H9 (cell line): ENCODE data around the gene TRPM5. TPM values are rescaled to one million over a fixed set of nuclear protein-coding genes. Genes with fewer than 3 reads are reported as not detected.

Experiments
- DNase-seq: peaks from one replicate; pipeline ENCODE4 v3.0.0-alpha.2; 2017
- H2AFZ ChIP-seq: one replicate; pipeline ENCODE4 v1.6.1; 2013; ENCODE audit warnings: mild to moderate bottlenecking, low read length, control low read depth, moderate library complexity
- H2AK5ac ChIP-seq: 2 replicates; pipeline ENCODE4 v1.6.1; 2013; ENCODE audit warnings: low read length, control low read depth, mixed read lengths; ENCODE audit not compliant: insufficient read length
- H2BK120ac ChIP-seq: one replicate; pipeline ENCODE4 v1.6.1; 2013; ENCODE audit warnings: low read depth, mild to moderate bottlenecking, low read length, control low read depth, inconsistent platforms; ENCODE audit not compliant: poor library complexity, severe bottlenecking
- H2BK12ac ChIP-seq: 2 replicates; pipeline ENCODE4 v1.6.1; 2013; ENCODE audit warnings: low read length, control low read depth, mixed read lengths, low read depth; ENCODE audit not compliant: insufficient read length
- H2BK15ac ChIP-seq: 2 replicates; pipeline ENCODE4 v1.6.1; 2013; ENCODE audit warnings: low read depth, low read length, control low read depth
- H2BK20ac ChIP-seq: one replicate; pipeline ENCODE4 v1.6.1; 2013; ENCODE audit warnings: low read depth, mild to moderate bottlenecking, low read length, control low read depth, inconsistent platforms; ENCODE audit not compliant: poor library complexity, severe bottlenecking
- H2BK5ac ChIP-seq: 2 replicates; pipeline ENCODE4 v1.6.1; 2013; ENCODE audit warnings: low read length, control low read depth, mixed read lengths; ENCODE audit not compliant: insufficient read length
- H3K14ac ChIP-seq: 2 replicates; pipeline ENCODE4 v1.6.1; 2013; ENCODE audit warnings: low read length, control low read depth; ENCODE audit not compliant: insufficient read depth
- H3K18ac ChIP-seq: 2 replicates; pipeline ENCODE4 v1.6.1; 2013; ENCODE audit warnings: low read depth, mild to moderate bottlenecking, mixed read lengths, low read length, control low read depth; ENCODE audit not compliant: insufficient read length
- H3K23ac ChIP-seq: 2 replicates; pipeline ENCODE4 v1.6.1; 2013; ENCODE audit warnings: low read length, control low read depth, mixed read lengths, low read depth; ENCODE audit not compliant: insufficient read length
- H3K23me2 ChIP-seq: 2 replicates; pipeline ENCODE4 v1.6.1; 2013; ENCODE audit warnings: low read depth, mild to moderate bottlenecking, mixed read lengths, low read length, control low read depth; ENCODE audit not compliant: insufficient read length, poor library complexity, severe bottlenecking
- H3K27ac ChIP-seq: 2 replicates; pipeline ENCODE4 v1.5.1; 2013; ENCODE audit warnings: low read length, control low read depth, mixed read lengths, low read depth; ENCODE audit not compliant: insufficient read length
- H3K27me3 ChIP-seq: 2 replicates; pipeline ENCODE4 v1.6.1; 2013; ENCODE audit warnings: low read length, control low read depth, inconsistent platforms; ENCODE audit not compliant: insufficient read depth
- H3K4ac ChIP-seq: 2 replicates; pipeline ENCODE4 v1.6.1; 2013; ENCODE audit warnings: low read depth, mild to moderate bottlenecking, control low read depth, inconsistent platforms, low read length, moderate library complexity
- H3K4me1 ChIP-seq: 2 replicates; pipeline ENCODE4 v1.6.1; 2013; ENCODE audit warnings: low read length, control low read depth, inconsistent platforms; ENCODE audit not compliant: insufficient read depth
- H3K4me2 ChIP-seq: 2 replicates; pipeline ENCODE4 v1.6.1; 2013; ENCODE audit warnings: low read length, control low read depth, mixed read lengths; ENCODE audit not compliant: insufficient read length, insufficient read depth
- H3K56ac ChIP-seq: 2 replicates; pipeline ENCODE4 v1.6.1; 2013; ENCODE audit warnings: low read depth, mild to moderate bottlenecking, mixed read lengths, low read length, control low read depth; ENCODE audit not compliant: insufficient read length
- H3K79me1 ChIP-seq: 2 replicates; pipeline ENCODE4 v1.6.1; 2013; ENCODE audit warnings: low read depth, mild to moderate bottlenecking, moderate library complexity, low read length, control low read depth, inconsistent platforms; ENCODE audit not compliant: insufficient read depth, poor library complexity, severe bottlenecking
- H3K79me2 ChIP-seq: 2 replicates; pipeline ENCODE4 v1.6.1; 2013; ENCODE audit warnings: low read length, control low read depth, inconsistent platforms; ENCODE audit not compliant: insufficient read depth
- H3K9ac ChIP-seq: 2 replicates; pipeline ENCODE4 v1.6.1; 2013; ENCODE audit warnings: low read length, control low read depth, mixed read lengths; ENCODE audit not compliant: insufficient read length; ENCODE audit errors: extremely low read depth
- H3K9me3 ChIP-seq: one replicate; pipeline ENCODE4 v1.6.1; 2013; ENCODE audit warnings: low read depth, low read length, inconsistent platforms; ENCODE audit not compliant: control insufficient read depth
- H3T11ph ChIP-seq: one replicate; pipeline ENCODE4 v1.6.1; 2013; ENCODE audit warnings: mild to moderate bottlenecking, low read length, control low read depth, inconsistent platforms
- H4K20me1 ChIP-seq: one replicate; pipeline ENCODE4 v1.6.1; 2013; ENCODE audit not compliant: control insufficient read depth, insufficient read length, insufficient read depth
- H4K5ac ChIP-seq: 2 replicates; pipeline ENCODE4 v1.6.1; 2013; ENCODE audit warnings: low read depth, mild to moderate bottlenecking, mixed read lengths, low read length, control low read depth; ENCODE audit not compliant: insufficient read length
- H4K8ac ChIP-seq: replicated peaks from 2 replicates; pipeline ENCODE4 v1.6.1; 2013; ENCODE audit warnings: low read length, control low read depth, mixed read lengths, low read depth; ENCODE audit not compliant: insufficient read length
- H4K91ac ChIP-seq: 2 replicates; pipeline ENCODE4 v1.6.1; 2013; ENCODE audit warnings: low read depth, mild to moderate bottlenecking, moderate library complexity, mixed read lengths, low read length, control low read depth; ENCODE audit not compliant: insufficient read length
- H3K27ac Mint-ChIP-seq, 3 experiments: 2 replicates in 2 of 3; 3 replicates in 1 of 3; pipeline ENCODE4 v1.8.0; 2020 to 2021; ENCODE audit warnings: mixed read lengths in 3 of 3, mild to moderate bottlenecking in 1 of 3, moderate library complexity in 1 of 3
- H3K27me3 Mint-ChIP-seq: 2 replicates; pipeline ENCODE4 v1.8.0; 2021; ENCODE audit warnings: low read depth, mild to moderate bottlenecking, moderate library complexity, mixed read lengths
- H3K36me3 Mint-ChIP-seq, 3 experiments: 2 replicates in 2 of 3; 3 replicates in 1 of 3; pipeline ENCODE4 v1.8.0; 2020 to 2021; ENCODE audit warnings: low read depth in 3 of 3, mixed read lengths in 3 of 3; ENCODE audit not compliant: insufficient read depth in 1 of 3
- H3K4me1 Mint-ChIP-seq, 2 experiments: 2 replicates each; pipeline ENCODE4 v1.8.0; 2020; ENCODE audit warnings: mixed read lengths in 2 of 2
- H3K4me3 Mint-ChIP-seq, 2 experiments: 2 replicates in 1 of 2; 3 replicates in 1 of 2; pipeline ENCODE4 v1.8.0; 2020 to 2021; ENCODE audit warnings: mild to moderate bottlenecking in 2 of 2, mixed read lengths in 2 of 2, moderate library complexity in 1 of 2
- H3K9me3 Mint-ChIP-seq, 2 experiments: 2 replicates in 1 of 2; 3 replicates in 1 of 2; pipeline ENCODE4 v1.8.0; 2020; ENCODE audit warnings: mild to moderate bottlenecking in 2 of 2, mixed read lengths in 2 of 2, moderate library complexity in 1 of 2
- WGBS: extraction: QIAGEN DNeasy Blood & Tissue Kit; methylation state at CpG from one replicate; pipeline ENCODE4 v1.1.7; 2013; ENCODE audit warnings: missing lambda C conversion rate, low lambda C conversion rate, mixed read lengths; ENCODE audit not compliant: insufficient read length; ENCODE audit errors: extremely low coverage; 5-methylcytosine and 5-hydroxymethylcytosine counted together
- total RNA-seq: library from RNA; stranded (reverse); gene quantifications from 2 replicates; pipeline ENCODE4 v1.2.1, GENCODE V29; 2021
- TF ChIP-seq, protein P1 (sequence below): fragments of 200-600 bp; sonication (generic); conservative IDR thresholded peaks from 3 replicates; pipeline ENCODE4 v1.8.0; 2021; ENCODE audit warnings: antibody characterized with exemption, mild to moderate bottlenecking

The TRPM5 gene
- total RNA-seq, 1 experiment from 2014 or later = 0.09 TPM

DNA sequence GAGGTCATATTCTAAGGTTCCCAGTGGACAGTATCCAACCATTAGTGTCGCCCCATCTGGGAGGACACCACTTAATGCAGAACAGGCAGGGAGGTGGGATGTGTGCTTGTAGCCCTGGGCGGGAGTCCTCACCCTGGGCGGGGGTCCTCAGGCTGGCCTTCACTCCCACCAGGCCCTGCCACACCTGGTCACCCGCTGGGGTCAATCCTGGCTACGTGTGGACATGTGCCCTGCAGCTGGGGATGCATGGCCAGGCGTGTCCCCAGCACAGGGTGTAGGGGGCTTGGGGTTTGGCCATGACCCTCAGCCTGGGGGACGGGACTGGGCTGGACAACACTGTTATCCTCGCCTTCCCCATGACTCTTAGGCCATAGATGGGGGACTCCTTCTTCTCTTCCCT lies 18.8 kb downstream of the TRPM5 start:
- H3K27me3 ChIP-seq = no peaks in the 10 kb centered on the region; the same call in 1 of the 2 replicates
- no peaks in the 10 kb centered on the region for H4K20me1 ChIP-seq
- no peak overlapping the region for H3K4me3 Mint-ChIP-seq
- H2BK15ac ChIP-seq = no peak overlapping the region
- no peak overlapping the region for H4K8ac ChIP-seq
- H2BK5ac ChIP-seq = no peak overlapping the region
- no peak overlapping the region for H3K4ac ChIP-seq
- H3K23ac ChIP-seq = no peak overlapping the region
- no peak overlapping the region for H3K56ac ChIP-seq
- WGBS = no CpG with 5 or more reads among the region's 8 CpGs
- no peak overlapping the region for H2AFZ ChIP-seq
- no peaks in the 10 kb centered on the region for H3K79me2 ChIP-seq
- no peaks in the 10 kb centered on the region for H3K23me2 ChIP-seq
- H3T11ph ChIP-seq = no peak overlapping the region
- no peak overlapping the region for H3K18ac ChIP-seq
- no peak overlapping the region for H3K9ac ChIP-seq
- no peak overlapping the region for H3K27ac ChIP-seq
- no peaks in the 10 kb centered on the region for H3K4me1 ChIP-seq
- no peak overlapping the region for H3K14ac ChIP-seq
- no peaks in the 10 kb centered on the region; a peak in 1 of 5 replicates for H3K9me3 Mint-ChIP-seq
- TF ChIP-seq, protein P1, sequence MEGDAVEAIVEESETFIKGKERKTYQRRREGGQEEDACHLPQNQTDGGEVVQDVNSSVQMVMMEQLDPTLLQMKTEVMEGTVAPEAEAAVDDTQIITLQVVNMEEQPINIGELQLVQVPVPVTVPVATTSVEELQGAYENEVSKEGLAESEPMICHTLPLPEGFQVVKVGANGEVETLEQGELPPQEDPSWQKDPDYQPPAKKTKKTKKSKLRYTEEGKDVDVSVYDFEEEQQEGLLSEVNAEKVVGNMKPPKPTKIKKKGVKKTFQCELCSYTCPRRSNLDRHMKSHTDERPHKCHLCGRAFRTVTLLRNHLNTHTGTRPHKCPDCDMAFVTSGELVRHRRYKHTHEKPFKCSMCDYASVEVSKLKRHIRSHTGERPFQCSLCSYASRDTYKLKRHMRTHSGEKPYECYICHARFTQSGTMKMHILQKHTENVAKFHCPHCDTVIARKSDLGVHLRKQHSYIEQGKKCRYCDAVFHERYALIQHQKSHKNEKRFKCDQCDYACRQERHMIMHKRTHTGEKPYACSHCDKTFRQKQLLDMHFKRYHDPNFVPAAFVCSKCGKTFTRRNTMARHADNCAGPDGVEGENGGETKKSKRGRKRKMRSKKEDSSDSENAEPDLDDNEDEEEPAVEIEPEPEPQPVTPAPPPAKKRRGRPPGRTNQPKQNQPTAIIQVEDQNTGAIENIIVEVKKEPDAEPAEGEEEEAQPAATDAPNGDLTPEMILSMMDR = no peak
- no peak overlapping the region for H2AK5ac ChIP-seq
- H2BK20ac ChIP-seq = no peak overlapping the region
- no peaks in the 10 kb centered on the region for H3K4me1 Mint-ChIP-seq
- H3K79me1 ChIP-seq = no peaks in the 10 kb centered on the region
- H3K27me3 Mint-ChIP-seq = peaks cover 13% of the 10 kb centered on the region
- no peaks in the 10 kb centered on the region for H3K9me3 ChIP-seq
- peak overlapping the region in 1 of 3 experiments; percentile 70; a peak in 1 of 7 replicates for H3K27ac Mint-ChIP-seq
- H4K91ac ChIP-seq = no peak overlapping the region
- no peak overlapping the region for H2BK120ac ChIP-seq
- H2BK12ac ChIP-seq = no peak overlapping the region
- no peak overlapping the region for H3K4me2 ChIP-seq
- H4K5ac ChIP-seq = no peak overlapping the region
- no peak for DNase-seq
- no peaks in the 10 kb centered on the region for H3K36me3 Mint-ChIP-seq
